IgD-negative memory B cell (primary cell): ENCODE data around the gene ANKRD28. TPM values are rescaled to one million over a fixed set of nuclear protein-coding genes. Genes with fewer than 3 reads are reported as not detected.
"Not testable (repeated sequence)": the region's sequence is repeated elsewhere in the genome, so short reads cannot be mapped to it uniquely, and the experiment has no call there.

Source experiments
- H3K27ac Mint-ChIP-seq, 3 donors: one replicate each; pipeline ENCODE4 v1.8.0; 2020 to 2022; ENCODE audit warnings: mild to moderate bottlenecking in 3 of 3, mixed read lengths in 3 of 3, moderate library complexity in 1 of 3
- H3K27me3 Mint-ChIP-seq: one replicate; pipeline ENCODE4 v1.8.0; 2021; ENCODE audit warnings: mixed read lengths
- H3K36me3 Mint-ChIP-seq: one replicate; pipeline ENCODE4 v1.8.0; 2020; ENCODE audit warnings: mild to moderate bottlenecking, mixed read lengths
- H3K4me1 Mint-ChIP-seq, 3 donors: one replicate each; pipeline ENCODE4 v1.8.0; 2020 to 2022; ENCODE audit warnings: mixed read lengths in 3 of 3, mild to moderate bottlenecking in 1 of 3
- H3K4me3 Mint-ChIP-seq, 4 donors: one replicate each; pipeline ENCODE4 v1.8.0; 2020 to 2022; ENCODE audit warnings: mild to moderate bottlenecking in 4 of 4, mixed read lengths in 4 of 4, moderate library complexity in 3 of 4
- H3K9me3 Mint-ChIP-seq, 3 donors: one replicate each; pipeline ENCODE4 v1.8.0; 2020 to 2021; ENCODE audit warnings: mixed read lengths in 3 of 3, mild to moderate bottlenecking in 1 of 3
- polyA plus RNA-seq: library from polyadenylated mRNA; unstranded; fragments of 300-500 nt; fragmentation: Illumina TruSeq; gene quantifications from one replicate; pipeline ENCODE4 v1.2.3, GENCODE V29; 2021

The ANKRD28 gene
- polyA plus RNA-seq, 1 donor from 2014 or later, result 8.8 TPM

GRCh38 chr3:15771444-15771843, 26.3 kb downstream of the ANKRD28 start:
- Mint-ChIP-seq H3K36me3 (peaks cover 12% of the 10 kb centered on the region), H3K27ac (no peak overlapping the region), H3K4me3 (no peak overlapping the region), H3K27me3 (no peaks in the 10 kb centered on the region), H3K4me1 (peaks cover 17 to 52% (median 22%) of the 10 kb centered on the region in 3 donors), H3K9me3 (no peaks in the 10 kb centered on the region)

- Mint-ChIP-seq H3K27me3 (no peaks in the 10 kb centered on the region), H3K9me3 (no peaks in the 10 kb centered on the region), H3K27ac (no peak overlapping the region), H3K4me1 (peaks cover 11 to 42% (median 17%) of the 10 kb centered on the region in 3 donors), H3K36me3 (peaks cover 12% of the 10 kb centered on the region), H3K4me3 (no peak overlapping the region)
These were observed 28.4 kb downstream of the ANKRD28 start for GRCh38 chr3:15769256-15769915.

- H3K4me3 Mint-ChIP-seq, result no peak overlapping the region
- H3K36me3 Mint-ChIP-seq, result peaks cover 10% of the 10 kb centered on the region
- H3K27me3 Mint-ChIP-seq, result no peaks in the 10 kb centered on the region
- peaks cover 11 to 38% (median 12%) of the 10 kb centered on the region in 3 donors for H3K4me1 Mint-ChIP-seq
- H3K9me3 Mint-ChIP-seq, result no peaks in the 10 kb centered on the region
- peak overlapping the region in 1 of 3 donors; percentile 59 for H3K27ac Mint-ChIP-seq
These were observed 29.1 kb downstream of the ANKRD28 start for GRCh38 chr3:15768421-15769255.

- Mint-ChIP-seq H3K27me3 (no peaks in the 10 kb centered on the region), H3K27ac (no peak overlapping the region), H3K4me3 (no peak overlapping the region), H3K9me3 (no peaks in the 10 kb centered on the region), H3K36me3 (peaks cover 11% of the 10 kb centered on the region), H3K4me1 (peaks cover 9 to 27% (median 9%) of the 10 kb centered on the region in 3 donors)
These were observed 31.4 kb downstream of the ANKRD28 start for GRCh38 chr3:15766406-15766805.

GRCh38 chr3:15758295-15758694, 39.5 kb downstream of the ANKRD28 start:
- Mint-ChIP-seq H3K27ac (no peak overlapping the region), H3K36me3 (peaks cover 13% of the 10 kb centered on the region), H3K4me1 (peaks cover 1 to 5% (median 2%) of the 10 kb centered on the region in 3 donors), H3K27me3 (no peaks in the 10 kb centered on the region), H3K9me3 (no peaks in the 10 kb centered on the region), H3K4me3 (no peak overlapping the region)

- peaks cover 14% of the 10 kb centered on the region for H3K36me3 Mint-ChIP-seq
- H3K27me3 Mint-ChIP-seq, result no peaks in the 10 kb centered on the region
- peaks cover 1 to 5% (median 2%) of the 10 kb centered on the region in 3 donors for H3K4me1 Mint-ChIP-seq
- no peaks in the 10 kb centered on the region for H3K9me3 Mint-ChIP-seq
- H3K27ac Mint-ChIP-seq, result no peak overlapping the region
- no peak overlapping the region for H3K4me3 Mint-ChIP-seq
These were observed 40.0 kb downstream of the ANKRD28 start for GRCh38 chr3:15757824-15758223.

GRCh38 chr3:15756505-15756904, 41.3 kb downstream of the ANKRD28 start:
- peaks cover 14% of the 10 kb centered on the region for H3K36me3 Mint-ChIP-seq
- no peak overlapping the region for H3K27ac Mint-ChIP-seq
- peaks cover 0 to 2% (median 1%) of the 10 kb centered on the region in 3 donors for H3K4me1 Mint-ChIP-seq
- H3K9me3 Mint-ChIP-seq, result no peaks in the 10 kb centered on the region
- H3K4me3 Mint-ChIP-seq, result no peak overlapping the region
- no peaks in the 10 kb centered on the region for H3K27me3 Mint-ChIP-seq

- Mint-ChIP-seq H3K4me1 (peaks cover 0 to 2% (median 1%) of the 10 kb centered on the region in 3 donors), H3K27ac (no peak overlapping the region), H3K27me3 (no peaks in the 10 kb centered on the region), H3K4me3 (no peak overlapping the region), H3K9me3 (no peaks in the 10 kb centered on the region), H3K36me3 (peaks cover 14% of the 10 kb centered on the region)
These were observed 42.0 kb downstream of the ANKRD28 start for GRCh38 chr3:15755780-15756179.

GRCh38 chr3:15755181-15755580, 42.6 kb downstream of the ANKRD28 start:
- Mint-ChIP-seq H3K9me3 (no peaks in the 10 kb centered on the region), H3K27ac (no peak overlapping the region), H3K36me3 (peaks cover 14% of the 10 kb centered on the region), H3K4me1 (peaks cover 0 to 2% (median 1%) of the 10 kb centered on the region in 3 donors), H3K4me3 (no peak overlapping the region), H3K27me3 (no peaks in the 10 kb centered on the region)

- H3K27me3 Mint-ChIP-seq, result no peaks in the 10 kb centered on the region
- no peaks in the 10 kb centered on the region for H3K9me3 Mint-ChIP-seq
- peaks cover 0 to 3% (median 2%) of the 10 kb centered on the region in 3 donors for H3K4me1 Mint-ChIP-seq
- no peak overlapping the region for H3K27ac Mint-ChIP-seq
- no peak overlapping the region for H3K4me3 Mint-ChIP-seq
- peaks cover 11% of the 10 kb centered on the region for H3K36me3 Mint-ChIP-seq
These were observed 43.7 kb downstream of the ANKRD28 start for GRCh38 chr3:15754047-15754446.

GRCh38 chr3:15753056-15753710, 44.6 kb downstream of the ANKRD28 start:
- no peak overlapping the region for H3K27ac Mint-ChIP-seq
- H3K4me3 Mint-ChIP-seq, result no peak overlapping the region
- H3K36me3 Mint-ChIP-seq, result peaks cover 13% of the 10 kb centered on the region
- no peaks in the 10 kb centered on the region for H3K27me3 Mint-ChIP-seq
- no peaks in the 10 kb centered on the region for H3K9me3 Mint-ChIP-seq
- H3K4me1 Mint-ChIP-seq, result peaks cover 2 to 4% (median 3%) of the 10 kb centered on the region in 3 donors

GRCh38 chr3:15750879-15751278, 46.9 kb downstream of the ANKRD28 start:
- H3K27me3 Mint-ChIP-seq, result no peaks in the 10 kb centered on the region
- peaks cover 11 to 19% (median 13%) of the 10 kb centered on the region in 3 donors for H3K4me1 Mint-ChIP-seq
- peaks cover 0 to 2% (median 0%) of the 10 kb centered on the region in 3 donors for H3K9me3 Mint-ChIP-seq
- H3K27ac Mint-ChIP-seq, result no peak overlapping the region
- no peak overlapping the region for H3K4me3 Mint-ChIP-seq
- peaks cover 18% of the 10 kb centered on the region for H3K36me3 Mint-ChIP-seq

- Mint-ChIP-seq H3K4me3 (no peak overlapping the region), H3K4me1 (peaks cover 11 to 19% (median 13%) of the 10 kb centered on the region in 3 donors), H3K9me3 (peaks cover 0 to 2% (median 0%) of the 10 kb centered on the region in 3 donors), H3K27me3 (no peaks in the 10 kb centered on the region), H3K27ac (no peak overlapping the region), H3K36me3 (peaks cover 22% of the 10 kb centered on the region)
These were observed 47.6 kb downstream of the ANKRD28 start for GRCh38 chr3:15750143-15750542.

- H3K27me3 Mint-ChIP-seq, H3K4me3 Mint-ChIP-seq, H3K27ac Mint-ChIP-seq, H3K9me3 Mint-ChIP-seq: not testable (repeated sequence)
- H3K4me1 Mint-ChIP-seq, result peaks cover 9 to 19% (median 14%) of the 10 kb centered on the region in 3 donors
- peaks cover 26% of the 10 kb centered on the region for H3K36me3 Mint-ChIP-seq
These were observed 51.9 kb downstream of the ANKRD28 start for GRCh38 chr3:15745896-15746295.

GRCh38 chr3:15744176-15744575, 53.6 kb downstream of the ANKRD28 start:
- Mint-ChIP-seq H3K27ac (no peak overlapping the region), H3K4me3 (no peak overlapping the region), H3K36me3 (peaks cover 30% of the 10 kb centered on the region), H3K4me1 (peaks cover 9 to 19% (median 12%) of the 10 kb centered on the region in 3 donors), H3K9me3 (peaks cover 7 to 13% (median 8%) of the 10 kb centered on the region in 3 donors), H3K27me3 (no peaks in the 10 kb centered on the region)
